ELR (cell line): ENCODE data around the gene IFNA7.
"Not testable (repeated sequence)": the region's sequence is repeated elsewhere in the genome, so short reads cannot be mapped to it uniquely, and the experiment has no call there.

Source experiments
- DNase-seq: peaks from one replicate; pipeline ENCODE4 v3.0.0-alpha.2; 2015; ENCODE audit warnings: low read depth

The IFNA7 gene

DNA sequence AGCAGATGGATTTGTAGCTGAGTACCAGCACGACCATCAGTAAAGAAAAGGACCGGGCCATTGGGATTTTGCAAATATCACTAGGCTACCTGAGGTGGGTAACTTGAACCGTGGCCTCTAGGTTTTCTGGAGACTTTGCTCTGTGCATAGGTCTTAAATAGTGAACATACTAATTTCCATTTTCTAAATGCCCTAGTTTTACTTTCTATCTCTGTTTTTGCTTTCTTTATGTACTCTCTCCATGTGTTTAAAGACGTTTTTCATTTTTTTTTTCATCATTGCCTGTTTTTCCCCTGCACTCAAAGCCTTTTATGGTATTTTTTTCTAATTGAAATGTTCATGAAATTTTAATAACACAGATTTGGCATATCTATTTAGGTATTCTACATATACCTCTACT lies at the start of gene IFNA7:
TSS of gene IFNA7 (minus strand) at position 101 of the 400 bp plus-strand sequence. CDS start at position 61, 40 bp downstream.
- DNase-seq, result not testable (repeated sequence)

DNA sequence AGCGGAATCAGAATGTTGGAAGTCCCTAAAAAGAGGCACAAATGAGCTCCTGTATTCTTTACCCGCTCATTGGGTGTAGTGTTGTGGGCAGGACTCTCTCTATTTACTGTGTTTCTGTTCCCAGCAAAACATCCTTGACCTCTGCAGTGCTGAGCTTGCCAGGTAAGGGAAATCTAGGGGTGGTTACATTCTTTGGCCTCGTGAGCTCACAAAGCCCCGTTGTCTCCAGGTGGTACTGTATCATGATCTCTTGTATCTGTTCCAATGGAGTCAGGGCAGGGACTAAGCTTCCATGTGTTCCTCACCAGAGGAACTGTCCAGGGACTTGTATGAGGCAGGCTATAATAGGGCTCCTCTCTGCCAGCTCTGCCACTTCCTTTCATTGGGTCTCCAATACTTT lies 49.6 kb upstream of the IFNA7 start:
- DNase-seq, result no peak

DNA sequence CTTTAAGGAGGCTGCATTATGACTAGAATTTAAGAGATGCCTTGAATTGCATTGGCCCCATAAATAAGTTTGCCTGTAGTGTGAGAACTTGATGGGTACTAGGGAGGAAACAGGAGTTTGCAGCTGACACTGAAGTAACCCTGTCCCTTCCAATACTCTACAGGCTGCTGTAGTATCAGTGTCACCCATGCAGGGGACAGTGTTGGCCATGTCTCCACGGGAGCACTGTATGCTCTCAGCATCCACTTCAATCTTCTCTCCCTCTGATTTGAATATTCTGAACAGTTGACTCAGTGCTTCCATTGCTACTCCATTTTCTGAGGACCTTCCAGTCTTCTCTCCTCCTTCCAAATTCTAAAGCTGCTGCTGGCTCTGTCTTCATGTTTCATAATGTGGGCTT lies 49.2 kb upstream of the IFNA7 start:
- DNase-seq, result no peak

DNA sequence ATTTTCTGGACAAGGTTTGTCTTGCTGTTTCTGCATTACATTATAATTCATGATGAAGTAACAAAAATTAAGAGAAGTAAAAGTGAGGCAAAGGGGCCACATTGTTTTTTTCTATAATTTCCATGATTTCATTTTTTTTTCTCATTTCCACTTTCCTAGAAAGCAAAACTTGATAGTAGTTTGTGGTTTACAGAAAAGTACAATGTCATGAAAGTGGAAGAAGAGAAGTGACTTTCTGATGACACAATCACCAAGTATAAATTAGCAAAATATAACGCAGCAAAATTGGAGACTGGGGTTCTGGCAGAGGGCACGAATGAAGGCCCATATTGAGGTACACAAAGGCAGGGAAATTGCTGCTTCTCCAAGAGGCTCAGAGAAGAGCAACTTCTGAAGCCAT lies 42.8 kb upstream of the IFNA7 start:
- DNase-seq, result no peak

DNA sequence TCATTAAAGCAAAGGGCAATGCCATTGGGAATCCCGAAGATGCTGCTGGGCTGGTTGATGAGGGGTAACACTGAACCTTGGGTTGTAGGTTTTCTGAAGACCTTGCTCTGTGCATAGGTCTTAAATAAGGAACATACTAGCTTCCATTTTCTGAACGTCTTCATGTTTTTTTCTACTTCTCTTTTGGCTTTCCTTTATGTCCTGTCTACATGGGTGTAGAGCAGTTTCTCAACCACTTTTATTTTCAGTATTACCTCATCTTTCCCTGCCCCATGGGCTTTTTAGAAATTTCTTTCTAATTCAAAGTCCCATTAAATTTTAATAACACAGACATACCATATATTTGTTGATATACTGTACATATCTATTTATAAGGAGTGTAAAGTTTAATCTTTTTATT lies 37.9 kb upstream of the IFNA7 start, which contains the start of gene IFNA14:
TSS of gene IFNA14 (minus strand) at position 95 of the 400 bp plus-strand sequence. CDS start at position 25, 70 bp downstream.
- no peak for DNase-seq

DNA sequence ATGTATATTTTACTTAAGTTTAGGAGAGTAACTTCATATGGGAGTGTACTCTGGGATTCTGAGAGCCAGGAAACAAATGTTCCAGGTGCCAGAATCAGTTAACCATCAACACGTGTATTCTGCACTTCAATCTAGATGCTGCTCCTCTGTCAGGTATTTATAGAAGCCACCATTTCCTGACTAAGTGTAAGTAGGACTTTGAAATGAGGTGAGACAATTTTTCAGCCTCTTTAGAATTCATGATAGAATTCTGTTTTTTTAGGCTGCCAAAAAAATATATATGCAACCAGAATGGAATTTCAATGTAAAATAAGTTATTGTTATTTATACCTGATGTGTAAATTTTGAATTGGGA lies 34.3 kb upstream of the IFNA7 start:
- not testable (repeated sequence) for DNase-seq

DNA sequence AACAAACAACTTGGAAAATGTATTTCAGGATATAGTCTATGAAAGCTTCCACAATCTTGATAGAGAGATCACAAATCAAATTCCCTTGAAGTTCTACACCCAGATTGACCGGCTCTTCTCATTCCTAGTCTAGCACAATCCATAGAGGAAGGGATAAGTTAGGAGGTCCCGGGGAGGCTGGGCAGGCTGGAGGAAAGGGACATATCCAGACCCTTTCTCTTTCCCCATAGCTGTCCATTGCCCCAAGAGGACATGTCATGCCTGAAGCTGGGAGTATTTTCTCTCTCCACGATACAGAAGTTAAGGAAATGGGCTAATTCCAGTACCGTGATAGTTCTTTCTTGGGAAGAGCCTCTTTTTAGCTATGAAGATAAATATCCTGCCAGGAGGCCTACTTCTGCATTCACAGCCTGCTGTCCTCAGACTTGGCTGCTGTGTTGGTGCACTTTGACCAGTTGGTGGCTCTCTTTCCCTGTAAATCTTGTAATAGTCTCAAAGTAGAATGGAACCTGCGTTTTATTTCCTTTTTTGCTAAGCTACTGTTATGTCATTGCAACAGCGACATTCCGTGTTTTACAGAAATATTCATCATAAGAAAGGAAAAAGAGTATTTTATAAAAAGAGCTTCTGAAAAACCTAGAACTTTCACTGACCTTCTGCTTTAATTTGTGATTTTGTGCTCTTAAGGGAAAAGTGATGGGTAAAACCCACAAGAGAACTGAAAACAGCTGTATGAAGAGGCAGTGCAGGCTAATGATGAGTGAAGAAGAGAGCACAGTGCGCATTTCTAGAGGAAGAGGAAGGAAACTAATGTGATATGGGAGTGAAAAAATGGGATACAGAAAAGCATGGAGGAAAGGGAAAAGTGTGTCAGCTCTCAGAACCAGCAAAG lies 33.7 kb upstream of the IFNA7 start:
- peak; percentile 65 for DNase-seq

DNA sequence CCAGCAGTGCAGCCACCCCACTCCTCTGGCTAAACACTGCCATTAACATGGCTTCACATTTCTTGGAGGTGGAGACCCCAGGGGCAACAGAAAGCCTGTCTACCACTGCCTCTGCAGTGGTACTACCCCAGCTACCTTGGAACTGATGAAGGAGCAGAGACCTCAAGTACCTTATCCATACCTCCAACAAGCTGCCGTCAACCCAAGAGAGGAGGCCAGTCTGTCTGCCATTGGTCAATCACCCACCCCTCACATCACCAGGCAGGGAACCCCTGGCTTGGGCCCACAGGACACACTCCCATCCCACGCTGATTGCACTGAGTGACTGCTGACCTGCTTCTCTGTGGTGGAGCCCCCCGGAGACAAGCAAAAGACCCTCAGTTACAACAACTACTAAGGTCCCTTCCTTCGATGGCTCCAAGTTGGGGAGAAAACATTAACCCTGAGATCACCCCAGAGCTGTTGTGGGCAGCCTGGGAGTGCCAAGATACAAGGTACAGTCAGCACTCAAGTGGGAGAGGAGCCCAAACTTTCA lies 32.2 kb upstream of the IFNA7 start:
- DNase-seq, result no peak

DNA sequence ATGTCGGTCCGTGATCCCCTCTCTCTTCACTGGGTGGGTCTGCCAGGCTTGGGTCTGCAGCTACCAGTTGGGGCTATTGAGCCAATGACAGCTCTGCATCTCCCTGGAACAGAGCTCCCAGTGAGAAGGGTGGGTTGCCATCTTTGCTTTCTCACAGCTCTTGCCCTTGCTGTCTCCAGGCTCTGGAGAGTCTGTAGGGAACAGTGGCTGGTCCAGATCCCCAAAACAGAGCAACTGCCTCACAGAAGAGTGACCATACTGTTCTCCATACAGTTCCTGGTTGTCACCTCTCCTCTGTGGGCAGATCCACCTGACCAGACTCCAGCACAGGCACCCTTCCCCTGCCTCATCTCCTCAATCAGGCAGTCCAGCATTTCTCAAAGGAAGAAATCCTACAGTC lies 31.3 kb upstream of the IFNA7 start:
- no peak for DNase-seq

DNA sequence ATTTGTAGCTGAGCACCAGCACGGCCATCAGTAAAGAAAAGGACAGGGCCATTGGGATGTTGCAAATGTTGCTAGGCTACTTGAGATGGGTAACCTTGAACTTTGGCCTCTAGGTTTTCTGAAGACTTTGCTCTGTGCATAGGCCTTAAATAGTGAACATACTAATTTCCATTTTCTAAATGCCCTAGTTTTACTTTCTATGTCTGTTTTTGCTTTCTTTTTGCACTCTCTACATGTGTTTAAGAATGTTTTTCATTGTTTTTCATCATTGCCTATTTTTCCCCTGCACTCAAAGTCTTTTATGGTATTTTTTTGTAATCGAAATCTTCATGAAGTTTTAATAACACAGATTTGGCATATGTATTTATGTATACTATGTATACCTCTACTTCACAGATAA lies 26.1 kb upstream of the IFNA7 start, which contains the start of gene IFNA17:
TSS of gene IFNA17 (minus strand) at position 101 of the 400 bp plus-strand sequence. CDS start at position 52, 49 bp downstream.
- no peak for DNase-seq

DNA sequence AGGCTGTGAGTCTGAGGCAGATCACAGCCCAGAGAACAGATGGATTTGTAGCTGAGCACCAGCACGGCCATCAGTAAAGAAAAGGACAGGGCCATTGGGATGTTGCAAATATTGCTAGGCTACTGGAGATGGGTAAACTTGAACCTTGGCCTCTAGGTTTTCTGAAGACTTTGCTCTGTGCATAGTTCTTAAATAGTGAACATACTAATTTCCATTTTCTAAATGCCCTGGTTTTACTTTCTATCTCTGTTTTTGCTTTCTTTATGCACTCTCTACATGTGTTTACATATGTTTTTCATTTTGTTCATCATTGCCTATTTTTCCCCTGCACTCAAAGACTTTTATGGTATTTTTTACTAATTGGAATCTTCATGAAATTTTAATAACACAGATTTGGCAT lies 15.2 kb upstream of the IFNA7 start, which contains the start of gene IFNA16:
TSS of gene IFNA16 (minus strand) at position 101 of the 400 bp plus-strand sequence. CDS start at position 95, 6 bp downstream.
- DNase-seq, result not testable (repeated sequence)

DNA sequence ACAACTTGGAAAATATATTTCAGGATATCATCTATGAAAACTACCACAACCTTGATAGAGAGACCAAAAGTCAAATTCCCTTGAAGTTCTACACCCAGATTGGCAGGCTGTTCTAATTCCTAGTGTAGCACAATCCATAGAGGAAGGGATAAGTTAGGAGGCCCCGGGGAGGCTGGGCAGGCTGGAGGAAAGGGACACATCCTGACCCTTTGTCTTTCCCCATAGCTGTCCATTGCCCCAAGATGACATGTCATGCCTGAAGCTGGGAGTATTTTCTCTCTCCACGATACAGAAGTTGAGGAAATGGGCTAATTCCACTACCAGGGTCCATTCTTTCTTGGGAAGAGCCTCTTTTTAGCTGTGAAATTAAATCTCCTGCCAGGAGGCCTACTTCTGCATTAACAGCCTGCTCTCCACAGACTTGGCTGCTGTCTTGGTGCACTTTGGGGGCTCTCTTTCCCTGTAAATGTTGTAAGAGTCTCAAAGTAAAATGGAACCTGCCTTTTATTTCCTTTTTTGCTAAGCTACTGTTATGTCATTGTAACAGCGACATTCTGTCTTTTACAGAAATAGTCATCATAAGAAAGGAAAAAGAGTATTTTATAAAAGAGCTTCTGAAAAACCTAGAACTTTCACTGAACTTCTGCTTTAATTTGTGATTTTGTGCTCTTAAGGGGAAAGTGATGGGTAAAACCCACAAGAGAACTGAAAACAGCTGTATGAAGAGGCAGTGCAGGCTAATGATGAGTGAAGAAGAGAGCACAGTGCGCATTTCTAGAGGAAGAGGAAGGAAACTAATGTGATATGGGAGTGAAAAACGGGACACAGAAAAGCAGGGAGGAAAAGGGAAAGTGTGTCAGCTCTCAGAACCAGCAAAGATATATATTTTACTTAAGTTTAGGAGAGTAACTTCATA lies 11.7 kb upstream of the IFNA7 start:
- peak; percentile 20 for DNase-seq

DNA sequence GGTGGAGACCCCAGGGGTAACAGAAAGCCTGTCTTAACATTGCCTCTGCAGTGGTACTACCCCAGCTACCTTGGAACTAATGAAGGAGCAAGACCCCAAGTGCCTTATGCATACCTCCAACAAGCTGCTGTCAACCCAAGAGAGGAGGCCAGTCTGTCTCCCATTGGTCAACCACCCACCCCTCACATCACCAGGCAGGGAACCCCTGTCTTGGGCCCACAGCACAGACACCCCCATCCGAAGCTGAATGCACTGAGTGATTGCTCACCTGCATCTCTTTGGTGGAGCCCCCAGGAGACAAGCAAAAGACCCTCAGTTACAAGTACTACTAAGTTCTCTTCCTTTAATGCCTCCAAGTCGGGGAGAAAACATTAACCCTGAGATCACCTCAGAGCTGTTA lies 10.2 kb upstream of the IFNA7 start:
- DNase-seq, result not testable (repeated sequence)

DNA sequence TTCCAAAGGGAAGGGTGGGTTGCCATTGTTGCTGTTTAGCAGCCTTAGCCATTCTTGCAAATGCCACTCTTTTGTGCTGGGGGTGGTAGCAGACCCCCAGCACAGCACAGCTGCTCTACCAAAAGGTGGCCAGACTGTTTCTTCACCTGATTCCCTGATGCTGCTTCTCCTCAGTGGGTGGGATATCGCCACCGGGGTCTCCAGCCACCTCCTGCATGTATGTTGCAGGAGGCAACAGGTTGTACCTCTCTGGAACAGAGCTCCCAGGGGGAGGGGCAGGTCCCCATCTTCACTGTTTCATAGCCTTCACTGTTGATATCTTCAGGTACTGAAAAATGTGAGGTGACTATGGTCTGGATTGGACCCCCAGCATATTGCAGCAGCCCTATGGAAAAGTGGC lies 8.8 kb upstream of the IFNA7 start:
- not testable (repeated sequence) for DNase-seq

DNA sequence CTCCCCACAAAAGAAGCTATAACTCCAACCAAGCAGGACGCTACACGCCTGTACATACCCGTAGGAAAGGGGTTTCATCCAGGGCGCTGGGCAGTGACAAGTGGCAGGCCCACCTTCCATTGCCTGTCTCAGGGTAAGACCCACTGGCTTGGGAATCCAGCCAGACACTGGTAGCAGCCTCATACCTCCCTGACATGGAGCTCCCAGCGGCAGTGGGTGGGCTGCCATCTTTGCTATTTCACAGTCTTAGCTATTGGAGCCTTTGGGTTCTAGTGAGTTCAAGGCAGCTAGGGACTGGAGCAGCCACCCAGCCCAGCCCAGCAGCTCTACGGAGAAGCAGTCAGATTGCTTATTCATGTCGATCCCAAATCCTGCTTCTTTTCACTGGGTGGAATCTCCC lies 8.3 kb upstream of the IFNA7 start:
- no peak for DNase-seq

DNA sequence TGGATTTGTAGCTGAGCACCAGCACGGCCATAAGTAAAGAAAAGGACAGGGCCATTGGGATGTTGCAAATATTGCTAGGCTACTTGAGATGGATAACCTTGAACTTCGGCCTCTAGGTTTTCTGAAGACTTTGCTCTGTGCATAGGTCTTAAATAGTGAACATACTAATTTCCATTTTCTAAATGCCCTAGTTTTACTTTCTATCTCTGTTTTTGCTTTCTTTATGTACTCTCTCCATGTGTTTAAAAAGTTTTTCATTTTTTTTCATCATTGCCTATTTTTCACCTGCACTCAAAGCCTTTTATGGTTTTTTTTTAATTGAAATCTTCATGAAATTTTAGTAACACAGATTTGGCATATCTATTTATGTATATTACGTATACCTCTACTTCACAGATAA lies 5.0 kb upstream of the IFNA7 start, which contains the start of gene IFNA10:
TSS of gene IFNA10 (minus strand) at position 101 of the 400 bp plus-strand sequence. CDS start at position 55, 46 bp downstream.
- DNase-seq, result not testable (repeated sequence)

DNA sequence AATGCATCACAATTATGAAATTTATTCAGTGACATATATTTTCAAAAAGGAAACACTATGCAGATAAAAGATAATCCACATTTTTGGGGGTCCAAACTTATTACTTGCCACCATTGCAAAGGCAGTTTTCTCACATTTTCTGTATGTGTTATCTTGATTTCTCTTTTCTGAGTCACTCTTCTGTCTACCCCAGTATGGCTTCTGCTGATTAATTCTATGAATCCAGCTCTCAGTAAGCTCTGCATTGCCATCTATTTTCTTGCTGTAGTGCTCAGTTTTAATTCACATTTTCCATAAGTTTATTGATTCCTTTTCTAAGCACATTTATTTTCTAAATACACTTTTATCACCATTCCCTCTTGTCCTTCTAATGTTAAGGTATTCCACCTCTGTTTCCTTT lies 3.2 kb upstream of the IFNA7 start:
- no peak for DNase-seq

DNA sequence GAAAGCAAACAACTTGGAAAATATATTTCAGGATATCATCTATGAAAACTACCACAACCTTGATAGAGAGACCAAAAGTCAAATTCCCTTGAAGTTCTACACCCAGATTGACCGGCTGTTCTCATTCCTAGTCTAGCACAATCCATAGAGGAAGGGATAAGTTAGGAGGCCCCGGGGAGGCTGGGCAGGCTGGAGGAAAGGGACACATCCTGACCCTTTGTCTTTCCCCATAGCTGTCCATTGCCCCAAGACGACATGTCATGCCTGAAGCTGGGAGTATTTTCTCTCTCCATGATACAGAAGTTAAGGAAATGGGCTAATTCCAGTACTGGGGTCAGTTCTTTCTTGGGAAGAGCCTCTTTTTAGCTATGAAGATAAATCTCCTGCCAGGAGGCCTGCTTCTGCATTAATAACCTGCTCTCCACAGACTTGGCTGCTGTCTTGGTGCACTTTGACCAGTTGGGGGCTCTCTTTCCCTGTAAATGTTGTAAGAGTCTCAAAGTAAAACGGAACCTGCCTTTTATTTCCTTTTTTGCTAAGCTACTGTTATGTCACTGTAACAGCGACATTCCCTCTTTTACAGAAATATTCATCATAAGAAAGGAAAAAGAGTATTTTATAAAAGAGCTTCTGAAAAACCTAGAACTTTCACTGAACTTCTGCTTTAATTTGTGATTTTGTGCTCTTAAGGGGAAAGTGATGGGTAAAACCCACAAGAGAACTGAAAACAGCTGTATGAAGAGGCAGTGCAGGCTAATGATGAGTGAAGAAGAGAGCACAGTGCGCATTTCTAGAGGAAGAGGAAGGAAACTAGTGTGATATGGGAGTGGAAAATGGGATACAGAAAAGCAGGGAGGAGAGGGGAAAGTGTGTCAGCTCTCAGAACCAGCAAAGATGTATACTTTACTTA lies 6.9 kb downstream of the IFNA7 start:
- DNase-seq, result peak; percentile 38

DNA sequence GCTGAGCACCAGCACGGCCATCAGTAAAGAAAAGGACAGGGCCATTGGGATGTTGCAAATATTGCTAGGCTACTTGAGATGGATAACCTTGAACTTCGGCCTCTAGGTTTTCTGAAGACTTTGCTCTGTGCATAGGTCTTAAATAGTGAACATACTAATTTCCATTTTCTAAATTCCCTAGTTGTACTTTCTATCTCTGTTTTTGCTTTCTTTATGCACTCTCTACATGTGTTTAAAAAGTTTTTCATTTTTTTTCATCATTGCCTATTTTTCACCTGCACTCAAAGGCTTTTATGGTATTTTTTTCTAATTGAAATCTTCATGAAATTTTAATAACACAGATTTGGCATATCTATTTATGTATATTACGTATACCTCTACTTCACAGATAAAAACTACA lies 14.5 kb downstream of the IFNA7 start, which contains the start of gene IFNA4:
TSS of gene IFNA4 (minus strand) at position 101 of the 400 bp plus-strand sequence. CDS start at position 45, 56 bp downstream.
- DNase-seq, result not testable (repeated sequence)

DNA sequence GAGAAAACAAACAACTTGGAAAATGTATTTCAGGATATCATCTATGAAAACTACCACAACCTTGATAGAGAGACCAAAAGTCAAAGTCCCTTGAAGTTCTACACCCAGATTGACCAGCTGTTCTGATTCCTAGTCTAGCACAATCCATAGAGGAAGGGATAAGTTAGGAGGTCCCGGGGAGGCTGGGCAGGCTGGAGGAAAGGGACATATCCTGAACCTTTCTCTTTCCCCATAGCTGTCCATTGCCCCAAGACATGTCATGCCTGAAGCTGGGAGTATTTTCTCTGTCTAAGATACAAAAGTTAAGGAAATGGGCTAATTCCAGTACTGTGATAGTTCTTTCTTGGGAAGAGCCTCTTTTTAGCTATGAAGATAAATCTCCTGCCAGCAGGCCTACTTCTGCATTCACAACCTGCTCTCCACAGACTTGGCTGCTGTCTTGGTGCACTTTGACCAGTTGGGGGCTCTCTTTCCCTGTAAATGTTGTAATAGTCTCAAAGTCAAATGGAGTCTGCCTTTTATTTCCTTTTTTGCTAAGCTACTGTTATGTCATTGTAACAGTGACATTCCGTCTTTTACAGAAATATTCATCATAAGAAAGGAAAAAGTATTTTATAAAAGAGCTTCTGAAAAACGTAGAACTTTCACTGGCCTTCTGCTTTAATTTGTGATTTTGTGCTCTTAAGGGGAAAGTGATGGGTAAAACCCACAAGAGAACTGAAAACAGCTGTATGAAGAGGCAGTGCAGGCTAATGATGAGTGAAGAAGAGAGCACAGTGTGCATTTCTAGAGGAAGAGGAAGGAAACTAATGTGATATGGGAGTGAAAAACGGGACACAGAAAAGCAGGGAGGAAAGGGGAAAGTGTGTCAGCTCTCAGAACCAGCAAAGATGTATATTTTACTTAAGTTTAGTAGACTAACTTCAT lies 18.9 kb downstream of the IFNA7 start:
- DNase-seq, result peak; percentile 29
